Heart right ventricle (tissue), 16 donors: ENCODE measurements around the gene MEF2C. TPM values are rescaled to one million over a fixed set of nuclear protein-coding genes. Genes with fewer than 3 reads are reported as not detected.

Source experiments
- ATAC-seq, 8 donors: fragments of 200-7000 bp; cut with Tn5 transposase; one replicate each; pipeline ENCODE4 v1.9.1; 2020; ENCODE audit warnings: mild to moderate bottlenecking in 8 of 8, moderate library complexity in 8 of 8, moderate number of reproducible peaks in 1 of 8
- DNase-seq, 2 donors: peaks; one replicate each; pipeline ENCODE4 v3.0.0-alpha.2; 2020
- H3K27ac ChIP-seq, 10 donors: fragments of 200-600 bp; sonication (generic) in 2 of 10; one replicate each; pipeline versions ENCODE4 v1.5.0 to v1.8.0; 2020 to 2022; ENCODE audit warnings: mild to moderate bottlenecking in 3 of 10
- H3K27me3 ChIP-seq, 7 donors: fragments of 200-600 bp; one replicate each; pipeline ENCODE4 v1.8.0; 2021 to 2022; ENCODE audit warnings: mild to moderate bottlenecking in 2 of 7
- H3K36me3 ChIP-seq, 9 donors: fragments of 200-600 bp; sonication (generic) in 1 of 9; one replicate each; pipeline versions ENCODE4 v1.5.0 to v1.8.0; 2020 to 2022; ENCODE audit warnings: mild to moderate bottlenecking in 2 of 9
- H3K4me1 ChIP-seq, 9 donors: fragments of 200-600 bp; sonication (generic) in 1 of 9; one replicate each; pipeline versions ENCODE4 v1.5.0 to v1.8.0; 2020 to 2022; ENCODE audit warnings: mild to moderate bottlenecking in 4 of 9
- H3K4me3 ChIP-seq, 10 donors: fragments of 200-600 bp; sonication (generic) in 2 of 10; one replicate each; pipeline versions ENCODE4 v1.5.0 to v1.8.0; 2020 to 2022; ENCODE audit warnings: mild to moderate bottlenecking in 7 of 10, moderate library complexity in 2 of 10
- H3K9me3 ChIP-seq, 11 donors: fragments of 200-600 bp in 10 of 11; sonication (generic) in 2 of 11; one replicate each; pipeline versions ENCODE4 v1.5.0 to v1.8.0; 2013 to 2022; ENCODE audit warnings: mild to moderate bottlenecking in 2 of 11, control low read depth in 1 of 11, moderate library complexity in 1 of 11
- WGBS, 2 donors: extraction: QIAGEN DNeasy Blood & Tissue Kit; methylation state at CpG; one replicate each; pipeline ENCODE4 v1.1.7; 2013; ENCODE audit warnings: inconsistent platforms in 1 of 2; 5-methylcytosine and 5-hydroxymethylcytosine counted together
- intact Hi-C, 10 donors: fragments of 100-400 bp; cut with DNase I; formaldehyde crosslinking; loops; one replicate each; pipeline versions ENCODE4 v1.11.1 to v1.14.2; 2022
- polyA plus RNA-seq, 2 donors: library from polyadenylated mRNA; stranded (reverse); fragments of 200-250 nt; gene quantifications; one replicate each; pipeline ENCODE4 v1.2.3, GENCODE V29; 2013
- total RNA-seq, 10 donors: library from RNA; stranded (reverse); fragmentation: NEBNext Ultra II Directional in 3 of 10; extraction: Animal tissue kit (Norgen Biotek cat#: 25700) in 3 of 10; gene quantifications; one replicate each; pipeline versions ENCODE4 v1.2.1 to v1.2.4, GENCODE V29; 2021 to 2023
- TF ChIP-seq, protein P1 (sequence below), 9 donors: fragments of 200-600 bp; sonication (generic) in 2 of 9; IDR thresholded peaks; one replicate each; pipeline versions ENCODE4 v1.5.0 to v1.8.0; 2021 to 2022; ENCODE audit warnings: antibody characterized with exemption in 9 of 9, mild to moderate bottlenecking in 5 of 9, moderate library complexity in 1 of 9
- donor health status: Arrhythmogenic right ventricular cardiomyopathy.
- donor health status: ischemic (EF 13 %, LVEDD 7.1; RV severe dilation, severe dysfunction).
- donor health status: healthy with polysubstance abuse.
- donor health status: DM: no; HTN: yes; CAD: no.
- donor health status: DM: no; HTN: no; CAD: no.
- donor health status: ischemic (EF 25% LVEDD 6.9; RV normal size, moderate dysfunction).
- donor health status: ischemic (EF 25% LVEDD 5.7; RV mildly dilated, moderate dysfunction).
- donor health status: healthy.
- donor health status: DM: yes; HTN: yes; CAD: no.
- donor health status: Ischemic cardiomyopathy.
- donor health status: ischemic (EF 35%, LVEDD 5.7; RV mildly dilated, moderate dysfunction).
- donor health status: nonischemic (EF 11% LVEDD 7.7; RV severe dilation, severe dysfunction).
- donor health status: DM: yes; HTN: yes; CAD: no.
- donor health status: PGD.
- donor health status: ischemic (EF 29% LVEDD 5.4; RV normal size, mild dysfunction).
- donor health status: nonischemic (EF 23%, LVEDD 6.1; RV moderate dilation, normal function).

MEF2C gene
- total and polyA plus RNA-seq, 12 donors, result 11.2 to 88.7 (median 66.3) TPM

DNA sequence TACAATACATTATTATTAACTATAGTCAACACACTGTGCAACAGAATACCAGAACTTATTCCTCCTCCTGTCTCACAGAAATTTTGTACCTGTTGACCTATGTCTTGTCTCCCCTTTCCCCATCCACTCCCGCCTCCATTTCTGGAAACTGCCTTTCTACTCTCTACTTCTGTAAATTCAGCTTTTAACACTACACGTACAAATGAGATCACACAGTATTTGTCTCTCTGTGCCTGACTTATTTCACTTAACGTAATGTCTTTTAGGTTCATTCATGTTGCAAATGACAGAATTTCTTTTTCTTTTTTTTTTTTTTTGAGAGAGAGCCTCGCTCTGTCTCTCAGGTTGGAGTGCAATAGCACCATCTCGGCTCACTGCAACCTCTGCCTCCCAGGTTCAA lies 19.5 kb downstream of the MEF2C start:
- WGBS, 2 donors, result 95 to 97% methylated on average over 5 of the region's 5 CpGs

DNA sequence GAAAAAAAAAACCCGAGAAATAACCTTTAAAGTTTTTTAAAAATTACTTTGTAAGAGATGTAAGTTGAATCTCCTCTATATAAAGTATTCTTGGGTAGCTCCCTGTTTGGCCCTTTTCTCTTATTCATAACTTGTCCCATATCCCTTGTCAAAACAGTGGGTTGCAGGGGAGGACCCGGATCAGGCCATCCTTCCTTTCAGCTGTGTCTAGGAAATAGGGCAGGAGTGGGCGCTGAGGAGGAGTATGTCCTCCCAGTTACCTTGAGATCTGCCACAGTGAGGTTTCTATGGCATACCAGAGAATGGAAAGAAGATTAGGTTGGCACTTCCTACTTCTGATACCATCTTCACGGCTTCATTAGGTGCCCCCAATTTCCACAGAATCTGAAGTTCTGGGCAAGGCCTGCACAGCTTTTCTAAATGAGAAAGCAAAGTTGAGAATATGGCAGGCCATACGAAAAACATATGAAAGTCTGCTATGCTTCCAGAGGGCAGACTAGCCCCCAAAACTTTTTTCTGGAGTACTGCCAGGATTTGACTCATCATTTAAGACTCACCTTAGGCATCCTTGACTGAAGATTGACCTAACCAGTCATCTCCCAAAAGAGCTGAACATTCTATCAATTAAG lies 20.3 kb downstream of the MEF2C start:
- no peak for ATAC-seq
- TF ChIP-seq, protein P1, sequence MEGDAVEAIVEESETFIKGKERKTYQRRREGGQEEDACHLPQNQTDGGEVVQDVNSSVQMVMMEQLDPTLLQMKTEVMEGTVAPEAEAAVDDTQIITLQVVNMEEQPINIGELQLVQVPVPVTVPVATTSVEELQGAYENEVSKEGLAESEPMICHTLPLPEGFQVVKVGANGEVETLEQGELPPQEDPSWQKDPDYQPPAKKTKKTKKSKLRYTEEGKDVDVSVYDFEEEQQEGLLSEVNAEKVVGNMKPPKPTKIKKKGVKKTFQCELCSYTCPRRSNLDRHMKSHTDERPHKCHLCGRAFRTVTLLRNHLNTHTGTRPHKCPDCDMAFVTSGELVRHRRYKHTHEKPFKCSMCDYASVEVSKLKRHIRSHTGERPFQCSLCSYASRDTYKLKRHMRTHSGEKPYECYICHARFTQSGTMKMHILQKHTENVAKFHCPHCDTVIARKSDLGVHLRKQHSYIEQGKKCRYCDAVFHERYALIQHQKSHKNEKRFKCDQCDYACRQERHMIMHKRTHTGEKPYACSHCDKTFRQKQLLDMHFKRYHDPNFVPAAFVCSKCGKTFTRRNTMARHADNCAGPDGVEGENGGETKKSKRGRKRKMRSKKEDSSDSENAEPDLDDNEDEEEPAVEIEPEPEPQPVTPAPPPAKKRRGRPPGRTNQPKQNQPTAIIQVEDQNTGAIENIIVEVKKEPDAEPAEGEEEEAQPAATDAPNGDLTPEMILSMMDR (IDR thresholded peaks at IDR 0.05), result no peak
- intact Hi-C loops, result no loop called here
- Histone ChIP-seq H3K9me3 (peaks cover 0 to under 1% (median 0%) of the 10 kb centered on the region in 11 donors), H3K27me3 (no peaks in the 10 kb centered on the region), H3K4me1 (peaks cover 0 to 64% (median 25%) of the 10 kb centered on the region in 9 donors), H3K4me3 (no peak overlapping the region), H3K36me3 (peaks cover 0 to 42% (median 2%) of the 10 kb centered on the region in 9 donors), H3K27ac (no peak overlapping the region)
- WGBS, 2 donors, result 84 to 90% methylated on average over 5 of the region's 5 CpGs
- DNase-seq, result no peak

More for the DNA sequence above, 19.5 kb downstream of the MEF2C start:
- H3K9me3 ChIP-seq, result no peaks in the 10 kb centered on the region
- H3K4me1 ChIP-seq, result peaks cover 0 to 64% (median 29%) of the 10 kb centered on the region in 9 donors
- ATAC-seq (no peak), DNase-seq (no peak)
- peaks cover 0 to 38% (median 2%) of the 10 kb centered on the region in 9 donors for H3K36me3 ChIP-seq
- H3K4me3 ChIP-seq, result no peak overlapping the region
- TF ChIP-seq, protein P1 (IDR thresholded peaks at IDR 0.05), result no peak
- intact Hi-C loops, result no loop called here
- no peaks in the 10 kb centered on the region for H3K27me3 ChIP-seq
- no peak overlapping the region for H3K27ac ChIP-seq

DNA sequence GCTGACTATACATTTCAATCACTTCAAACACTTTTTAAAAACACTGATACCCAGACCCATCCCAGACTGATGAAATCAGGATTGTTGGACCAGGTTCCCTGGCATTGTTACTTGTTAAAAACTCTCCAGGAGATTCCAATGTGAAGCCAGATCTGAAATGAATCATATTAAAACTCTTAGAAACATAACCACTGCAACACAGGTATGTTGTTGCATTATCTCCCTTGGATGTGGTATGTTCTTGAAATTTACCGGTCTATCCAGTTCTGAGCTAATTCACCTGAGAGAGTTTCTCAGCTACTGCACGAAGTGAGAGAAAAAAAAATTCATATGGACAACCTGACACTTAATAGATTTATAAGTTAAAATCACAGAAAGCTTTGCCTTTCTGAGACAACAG lies 21.8 kb downstream of the MEF2C start:
- intact Hi-C loops, result no loop called here
- peaks cover 0 to 57% (median 22%) of the 10 kb centered on the region in 9 donors for H3K4me1 ChIP-seq
- H3K27me3 ChIP-seq, result no peaks in the 10 kb centered on the region
- ATAC-seq (no peak), DNase-seq (no peak)
- H3K9me3 ChIP-seq, result peaks cover 0 to 15% (median 0%) of the 10 kb centered on the region in 11 donors
- peaks cover 0 to 54% (median 2%) of the 10 kb centered on the region in 9 donors for H3K36me3 ChIP-seq
- H3K27ac ChIP-seq, result peak overlapping the region in 2 of 10 donors; percentile 1 to 38
- TF ChIP-seq, protein P1 (IDR thresholded peaks at IDR 0.05), result no peak
- 80 to 90% methylated on average over 2 of the region's 2 CpGs for WGBS, 2 donors
- no peak overlapping the region for H3K4me3 ChIP-seq

DNA sequence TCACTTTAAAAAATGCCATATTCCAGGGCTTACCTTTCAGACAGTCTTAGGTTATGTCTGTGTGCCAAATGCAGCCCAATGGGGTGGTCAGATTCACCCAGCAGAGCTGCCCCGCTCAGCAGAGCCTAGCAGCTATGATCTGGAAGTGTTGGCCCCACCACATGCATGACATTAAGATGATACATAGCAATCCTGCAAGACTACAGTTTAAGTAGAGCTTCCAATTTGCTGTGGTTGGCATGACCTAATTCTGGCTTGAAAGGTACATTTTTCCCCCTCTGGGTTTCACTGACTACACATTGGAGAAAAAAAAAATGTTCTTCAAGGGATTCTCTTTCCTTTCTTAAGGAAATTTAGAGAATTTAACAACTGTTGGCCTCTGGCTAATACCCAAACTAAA lies 22.5 kb downstream of the MEF2C start:
- peak overlapping the region in 2 of 10 donors; percentile 1 to 38 for H3K27ac ChIP-seq
- ATAC-seq, result peak in 1 of 8 donors; percentile 19

More for the DNA sequence above, 22.5 kb downstream of the MEF2C start:
- peaks cover 0 to 56% (median 18%) of the 10 kb centered on the region in 9 donors for H3K4me1 ChIP-seq
- peaks cover 0 to 57% (median 2%) of the 10 kb centered on the region in 9 donors for H3K36me3 ChIP-seq
- H3K9me3 ChIP-seq, result peaks cover 0 to 20% (median 0%) of the 10 kb centered on the region in 11 donors
- 95 to 97% methylated on average over 1 of the region's 1 CpG for WGBS, 2 donors
- H3K4me3 ChIP-seq, result no peak overlapping the region
- no peak for DNase-seq
- TF ChIP-seq, protein P1 (IDR thresholded peaks at IDR 0.05), result no peak
- H3K27me3 ChIP-seq, result no peaks in the 10 kb centered on the region
- intact Hi-C loops, result no loop called here
